Caco-2 (cell line): ENCODE measurements around the gene PRKAG2. TPM values are rescaled to one million over a fixed set of nuclear protein-coding genes. Genes with fewer than 3 reads are reported as not detected.

Experiments used
- BruUV-seq: library from RNA; stranded (reverse); fragments of 400-500 nt; replicated peaks from 2 replicates; lab custom pipeline; 2021; lab: Mats Ljungman, UMichigan
- CTCF ChIA-PET: fragments of 300-600 bp; sonication (Branson Sonifier 250); formaldehyde crosslinking; loops from one replicate; lab custom pipeline; 2022; ENCODE audit warnings: antibody characterized with exemption; lab: Charles Lee
- POLR2A ChIA-PET: fragments of 300-600 bp; sonication (Branson Sonifier 250); formaldehyde crosslinking; loops from one replicate; lab custom pipeline; 2022; ENCODE audit warnings: antibody characterized with exemption; lab: Charles Lee
- DNase-seq, 2 experiments: peaks; one replicate each; pipeline versions ENCODE4 v3.0.0 to v3.0.0-alpha.2; 2020 to 2022
- H3K27me3 ChIP-seq: replicated peaks from 2 replicates; pipeline ENCODE4 v1.6.0; 2011; ENCODE audit warnings: low read length; ENCODE audit not compliant: control insufficient read depth, insufficient read depth
- H3K36me3 ChIP-seq: 2 replicates; pipeline ENCODE4 v1.5.1; 2011; ENCODE audit warnings: low read length; ENCODE audit not compliant: control insufficient read depth, insufficient read depth
- H3K4me1 ChIP-seq: fragments of 250-450 bp; sonication (Bioruptor Pico); 2 replicates; pipeline ENCODE4 v1.5.1; 2020; ENCODE audit warnings: mild to moderate bottlenecking
- H3K4me3 ChIP-seq: 2 replicates; pipeline ENCODE4 v1.5.1; 2011; ENCODE audit warnings: low read depth, mild to moderate bottlenecking, control low read depth, low read length
- H3K9me3 ChIP-seq: fragments of 250-450 bp; sonication (Bioruptor Pico); 2 replicates; pipeline ENCODE4 v1.5.1; 2020; ENCODE audit warnings: mild to moderate bottlenecking, moderate library complexity
- H3K27ac Mint-ChIP-seq: one replicate; pipeline ENCODE4 v1.8.0; 2022; ENCODE audit warnings: mixed read lengths; ENCODE audit not compliant: unreplicated experiment
- H3K27me3 Mint-ChIP-seq: one replicate; pipeline ENCODE4 v1.8.0; 2022; ENCODE audit warnings: mixed read lengths; ENCODE audit not compliant: insufficient read depth, unreplicated experiment
- H3K36me3 Mint-ChIP-seq: one replicate; pipeline ENCODE4 v1.8.0; 2022; ENCODE audit warnings: mild to moderate bottlenecking, mixed read lengths; ENCODE audit not compliant: insufficient read depth, unreplicated experiment
- H3K4me1 Mint-ChIP-seq: one replicate; pipeline ENCODE4 v1.8.0; 2022; ENCODE audit warnings: low read depth, mixed read lengths; ENCODE audit not compliant: unreplicated experiment
- H3K4me3 Mint-ChIP-seq: one replicate; pipeline ENCODE4 v1.8.0; 2022; ENCODE audit warnings: mild to moderate bottlenecking, moderate library complexity, mixed read lengths; ENCODE audit not compliant: unreplicated experiment
- H3K9me3 Mint-ChIP-seq: one replicate; pipeline ENCODE4 v1.8.0; 2022; ENCODE audit warnings: mixed read lengths; ENCODE audit not compliant: unreplicated experiment
- CTCF ChIP-seq, 2 experiments: fragments of 200-600 bp in 1 of 2; IDR thresholded peaks; 1 replicate in 1 of 2; 2 replicates in 1 of 2; pipeline versions ENCODE4 v1.5.1 to v1.8.0; 2011 to 2022; ENCODE audit warnings: antibody characterized with exemption in 1 of 2, control low read depth in 1 of 2, inconsistent platforms in 1 of 2, low read depth in 1 of 2, low read length in 1 of 2, mild to moderate bottlenecking in 1 of 2, moderate library complexity in 1 of 2; ENCODE audit not compliant: insufficient read depth in 1 of 2, severe bottlenecking in 1 of 2, unreplicated experiment in 1 of 2
- intact Hi-C: fragments of 100-400 bp; cut with micrococcal nuclease; formaldehyde crosslinking; loops from one replicate; pipeline ENCODE4 v1.10.0; 2022; ENCODE audit not compliant: unreplicated experiment
- total RNA-seq: library from RNA; stranded (reverse); gene quantifications from 2 replicates; pipeline ENCODE4 v1.2.3, GENCODE V29; 2022

PRKAG2 gene
- total RNA-seq, 1 experiment from 2014 or later: 15.9 TPM

GRCh38 chr7:151864561-151864960 is 12.4 kb downstream of the PRKAG2 start:
- no peak for DNase-seq
- POLR2A ChIA-PET: no interaction called here

GRCh38 chr7:151864081-151864480 is 12.8 kb downstream of the PRKAG2 start:
- DNase-seq: peak in 1 of 2 experiments; percentile 22
- Mint-ChIP-seq H3K36me3 (no peaks in the 10 kb centered on the region), H3K4me1 (no peaks in the 10 kb centered on the region), H3K4me3 (no peak overlapping the region), H3K9me3 (no peaks in the 10 kb centered on the region), H3K27ac (no peak overlapping the region), H3K27me3 (no peaks in the 10 kb centered on the region)
- CTCF ChIA-PET: interaction anchor here (1.0 to 1.4 kb wide), 4 partner anchors 18 to 71 kb away, joined by 3 to 10 read pairs (median 6); no protein-coding TSS in a partner anchor
- Histone ChIP-seq H3K9me3 (no peaks in the 10 kb centered on the region), H3K4me3 (no peak overlapping the region), H3K4me1 (no peaks in the 10 kb centered on the region), H3K36me3 (no peaks in the 10 kb centered on the region), H3K27me3 (no peaks in the 10 kb centered on the region)
- BruUV-seq: no TSS peak
- intact Hi-C loops: no loop called here
- TF ChIP-seq CTCF (IDR thresholded peaks at IDR 0.05; ENCODE audit: insufficient read depth in 1 of 2, low read depth in 1 of 2, low read length in 1 of 2, severe bottlenecking in 1 of 2, unreplicated experiment in 1 of 2): no peak
- POLR2A ChIA-PET: no interaction called here

More at GRCh38 chr7:151864561-151864960, 12.4 kb downstream of the PRKAG2 start:
- Histone ChIP-seq H3K4me1 (no peaks in the 10 kb centered on the region), H3K36me3 (no peaks in the 10 kb centered on the region), H3K9me3 (no peaks in the 10 kb centered on the region), H3K4me3 (no peak overlapping the region), H3K27me3 (no peaks in the 10 kb centered on the region)
- Mint-ChIP-seq H3K36me3 (no peaks in the 10 kb centered on the region), H3K4me3 (no peak overlapping the region), H3K4me1 (no peaks in the 10 kb centered on the region), H3K9me3 (no peaks in the 10 kb centered on the region), H3K27ac (no peak overlapping the region), H3K27me3 (no peaks in the 10 kb centered on the region)
- BruUV-seq: no TSS peak
- CTCF ChIA-PET: interaction anchor here (1.0 kb wide), 1 partner anchor 18 kb away, joined by 3 read pairs; no protein-coding TSS in a partner anchor
- TF ChIP-seq CTCF (IDR thresholded peaks at IDR 0.05; ENCODE audit: insufficient read depth in 1 of 2, low read depth in 1 of 2, low read length in 1 of 2, severe bottlenecking in 1 of 2, unreplicated experiment in 1 of 2): no peak
- intact Hi-C loops: no loop called here

- Mint-ChIP-seq H3K4me3 (no peak overlapping the region), H3K9me3 (no peaks in the 10 kb centered on the region), H3K4me1 (no peaks in the 10 kb centered on the region), H3K36me3 (no peaks in the 10 kb centered on the region), H3K27ac (no peak overlapping the region), H3K27me3 (no peaks in the 10 kb centered on the region)
- BruUV-seq: no TSS peak
- Histone ChIP-seq H3K36me3 (no peaks in the 10 kb centered on the region), H3K4me1 (no peaks in the 10 kb centered on the region), H3K27me3 (no peaks in the 10 kb centered on the region), H3K9me3 (no peaks in the 10 kb centered on the region), H3K4me3 (no peak overlapping the region)
- TF ChIP-seq CTCF (IDR thresholded peaks at IDR 0.05; ENCODE audit: insufficient read depth in 1 of 2, low read depth in 1 of 2, low read length in 1 of 2, severe bottlenecking in 1 of 2, unreplicated experiment in 1 of 2): peak; percentile 58 to 79
- ChIA-PET CTCF (interaction anchor here (0.6 to 1.4 kb wide), 12 partner anchors 12 to 283 kb away, joined by 3 to 14 read pairs (median 4); partner anchors contain the start of gene PRKAG2), POLR2A (no interaction called here)
- intact Hi-C loops: loop anchor here (1.0 kb wide), 1 partner anchor 70 kb away; no protein-coding TSS in a partner anchor
- peak; percentile 65 to 67 for DNase-seq
Measured at GRCh38 chr7:151863386-151864079, 13.4 kb downstream of the PRKAG2 start.
